Esophagus muscularis mucosa (tissue), 3 donors: Measurements from ENCODE around the gene RMND5B.

ENCODE experiments used
- CTCF ChIP-seq, 3 experiments: fragments of 200-600 bp in 2 of 3; fragments of 450-650 bp in 1 of 3; sonication (generic) in 2 of 3; IDR thresholded peaks; one replicate each; pipeline ENCODE4 v1.5.1; 2017 to 2019; ENCODE audit warnings: antibody characterized with exemption in 3 of 3, mild to moderate bottlenecking in 2 of 3, moderate library complexity in 1 of 3
- POLR2A ChIP-seq: fragments of 450-650 bp; IDR thresholded peaks from one replicate; pipeline ENCODE4 v1.6.1; 2017; ENCODE audit warnings: antibody characterized with exemption, moderate library complexity, mild to moderate bottlenecking, low read depth

DNA sequence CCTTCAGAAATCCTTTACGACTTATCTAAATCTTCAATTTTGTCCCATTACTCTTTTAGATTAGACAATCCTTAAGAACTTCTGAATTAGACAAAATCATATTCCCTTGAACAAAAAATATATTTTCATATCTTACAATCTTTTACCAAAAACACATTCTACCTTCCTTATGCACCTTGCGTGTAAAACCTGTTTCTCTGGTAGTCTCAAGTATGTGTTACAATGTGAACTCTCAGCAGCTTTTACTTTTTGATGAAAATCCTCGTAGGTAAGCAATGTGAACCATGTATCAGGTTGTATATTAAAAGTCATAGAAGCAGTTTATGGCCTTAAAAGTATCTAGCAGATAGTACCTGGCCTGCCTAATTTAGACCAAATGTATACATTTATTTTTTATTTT, 43.6 kb downstream of the RMND5B start:
- no peak for TF ChIP-seq CTCF (IDR thresholded peaks at IDR 0.05)
- TF ChIP-seq POLR2A, result no peak
